ENCODE measurements around the gene MYO10.

- TF ChIP-seq POLR2A (IDR thresholded peaks at IDR 0.05), result no peak
- TF ChIP-seq CTCF (IDR thresholded peaks at IDR 0.05), result no peak
- no peak for TF ChIP-seq EP300 (IDR thresholded peaks at IDR 0.05)
Measured at GRCh38 chr5:16906255-16906654, 29.8 kb downstream of the MYO10 start.

Data from tibial nerve (tissue), 4 donors.